CD4-positive, CD25-positive, alpha-beta regulatory T cell (primary cell): ENCODE results near the gene AP3B1. TPM values are rescaled to one million over a fixed set of nuclear protein-coding genes. Genes with fewer than 3 reads are reported as not detected.
A peak's percentile ranks its signal among the peaks of the same experiment; 100 is the strongest.

ENCODE experiments used
- ATAC-seq, 2 donors: fragments of 150-1000 bp; cut with Tn5 transposase; one replicate each; pipeline ENCODE4 v1.10.0; 2021; ENCODE audit warnings: low read depth in 2 of 2, moderate number of reproducible peaks in 2 of 2, moderate library complexity in 1 of 2
- DNase-seq, 3 donors: peaks; one replicate each; pipeline versions ENCODE4 v3.0.0 to v3.0.0-alpha.2; 2012 to 2022; ENCODE audit warnings: mixed read lengths in 1 of 3
- H3K27ac ChIP-seq: one replicate; pipeline ENCODE4 v1.7.0; 2013; ENCODE audit warnings: mild to moderate bottlenecking, low read length; ENCODE audit not compliant: insufficient read depth, poor library complexity, severe bottlenecking
- H3K27me3 ChIP-seq: one replicate; pipeline ENCODE4 v1.7.0; 2013; ENCODE audit warnings: low read length; ENCODE audit not compliant: control insufficient read depth, insufficient read depth
- H3K36me3 ChIP-seq: one replicate; pipeline ENCODE4 v1.7.0; 2013; ENCODE audit warnings: mild to moderate bottlenecking, low read length, moderate library complexity; ENCODE audit not compliant: control insufficient read depth, insufficient read depth
- H3K4me1 ChIP-seq: 2 replicates; pipeline ENCODE4 v1.7.0; 2013; ENCODE audit warnings: mild to moderate bottlenecking, low read length; ENCODE audit not compliant: insufficient read depth, control insufficient read depth, poor library complexity, severe bottlenecking
- H3K4me3 ChIP-seq: one replicate; pipeline ENCODE4 v1.7.0; 2013; ENCODE audit warnings: low read depth, mild to moderate bottlenecking, low read length, moderate library complexity
- H3K9me3 ChIP-seq, 2 experiments: 1 replicate in 1 of 2; 2 replicates in 1 of 2; pipeline ENCODE4 v1.7.0; 2013; ENCODE audit warnings: low read length in 2 of 2, mild to moderate bottlenecking in 1 of 2, moderate library complexity in 1 of 2; ENCODE audit not compliant: control insufficient read depth in 2 of 2
- H3K27ac Mint-ChIP-seq, 3 donors: one replicate each; pipeline ENCODE4 v1.8.0; 2020 to 2022; ENCODE audit warnings: mild to moderate bottlenecking in 3 of 3, mixed read lengths in 3 of 3, moderate library complexity in 2 of 3
- H3K27me3 Mint-ChIP-seq: one replicate; pipeline ENCODE4 v1.8.0; 2022; ENCODE audit warnings: mild to moderate bottlenecking, mixed read lengths
- H3K36me3 Mint-ChIP-seq: one replicate; pipeline ENCODE4 v1.8.0; 2020; ENCODE audit warnings: mixed read lengths
- H3K4me1 Mint-ChIP-seq, 4 donors: one replicate each; pipeline ENCODE4 v1.8.0; 2020 to 2022; ENCODE audit warnings: mixed read lengths in 4 of 4, mild to moderate bottlenecking in 1 of 4
- H3K4me3 Mint-ChIP-seq, 4 donors: one replicate each; pipeline ENCODE4 v1.8.0; 2020 to 2022; ENCODE audit warnings: mild to moderate bottlenecking in 4 of 4, mixed read lengths in 4 of 4, moderate library complexity in 3 of 4
- H3K9me3 Mint-ChIP-seq, 7 donors: one replicate each; pipeline ENCODE4 v1.8.0; 2020 to 2022; ENCODE audit warnings: mixed read lengths in 7 of 7, mild to moderate bottlenecking in 3 of 7, moderate library complexity in 2 of 7
- polyA plus RNA-seq, 4 donors: library from polyadenylated mRNA; unstranded; fragments of 300-500 nt; fragmentation: Illumina TruSeq; gene quantifications; one replicate each; pipeline ENCODE4 v1.2.3, GENCODE V29; 2021
- total RNA-seq: library from RNA; stranded (reverse); gene quantifications from one replicate; pipeline ENCODE4 v1.2.3, GENCODE V29; 2022

AP3B1 gene
- total and polyA plus RNA-seq, 5 donors from 2014 or later = 27.9 to 44.5 (median 32.1) TPM

- Mint-ChIP-seq H3K27ac (no peak overlapping the region), H3K4me1 (peaks cover 0 to 5% (median 0%) of the 10 kb centered on the region in 4 donors), H3K27me3 (peaks cover 4% of the 10 kb centered on the region), H3K9me3 (no peaks in the 10 kb centered on the region), H3K36me3 (peaks cover 9% of the 10 kb centered on the region), H3K4me3 (no peak overlapping the region)
- Histone ChIP-seq H3K27ac (no peak overlapping the region), H3K9me3 (no peaks in the 10 kb centered on the region), H3K4me1 (no peaks in the 10 kb centered on the region), H3K4me3 (no peak overlapping the region), H3K27me3 (no peaks in the 10 kb centered on the region), H3K36me3 (no peaks in the 10 kb centered on the region)
- no peak for ATAC-seq
- DNase-seq = no peak
Observed at GRCh38 chr5:77990020-77990419, 304.5 kb downstream of the AP3B1 start.

GRCh38 chr5:77987988-77988387, 306.5 kb downstream of the AP3B1 start:
- Histone ChIP-seq H3K27ac (no peak overlapping the region), H3K4me1 (no peaks in the 10 kb centered on the region), H3K9me3 (no peaks in the 10 kb centered on the region), H3K27me3 (no peaks in the 10 kb centered on the region), H3K36me3 (no peaks in the 10 kb centered on the region), H3K4me3 (no peak overlapping the region)
- peaks cover 0 to 5% (median 0%) of the 10 kb centered on the region in 4 donors for H3K4me1 Mint-ChIP-seq
- H3K4me3 Mint-ChIP-seq = no peak overlapping the region
- no peaks in the 10 kb centered on the region for H3K9me3 Mint-ChIP-seq
- peaks cover 4% of the 10 kb centered on the region for H3K27me3 Mint-ChIP-seq
- no peak for DNase-seq
- no peak overlapping the region for H3K27ac Mint-ChIP-seq
- peaks cover 3% of the 10 kb centered on the region for H3K36me3 Mint-ChIP-seq
- ATAC-seq = no peak

- H3K27me3 Mint-ChIP-seq = peaks cover 4% of the 10 kb centered on the region
- DNase-seq (no peak), ATAC-seq (no peak)
- no peaks in the 10 kb centered on the region for H3K36me3 ChIP-seq
- no peak overlapping the region for H3K27ac Mint-ChIP-seq
- no peaks in the 10 kb centered on the region for H3K9me3 ChIP-seq
- H3K27ac ChIP-seq = no peak overlapping the region
- H3K36me3 Mint-ChIP-seq = no peaks in the 10 kb centered on the region
- no peaks in the 10 kb centered on the region for H3K9me3 Mint-ChIP-seq
- no peaks in the 10 kb centered on the region for H3K4me1 ChIP-seq
- no peaks in the 10 kb centered on the region for H3K27me3 ChIP-seq
- peaks cover 0 to 5% (median 0%) of the 10 kb centered on the region in 4 donors for H3K4me1 Mint-ChIP-seq
- H3K4me3 Mint-ChIP-seq = no peak overlapping the region
- H3K4me3 ChIP-seq = no peak overlapping the region
Observed at GRCh38 chr5:77987331-77987730, 307.2 kb downstream of the AP3B1 start.

- no peak overlapping the region for H3K4me3 Mint-ChIP-seq
- ATAC-seq = no peak
Observed at GRCh38 chr5:77986261-77986660, 308.2 kb downstream of the AP3B1 start.

GRCh38 chr5:77985247-77985646, 309.3 kb downstream of the AP3B1 start:
- Mint-ChIP-seq H3K9me3 (no peaks in the 10 kb centered on the region), H3K27ac (peak overlapping the region in 1 of 3 donors; percentile 65), H3K27me3 (peaks cover 4% of the 10 kb centered on the region), H3K4me3 (no peak overlapping the region), H3K36me3 (no peaks in the 10 kb centered on the region), H3K4me1 (peaks cover 0 to 2% (median 0%) of the 10 kb centered on the region in 4 donors)
- H3K36me3 ChIP-seq = no peaks in the 10 kb centered on the region
- ATAC-seq (no peak), DNase-seq (no peak)
- no peaks in the 10 kb centered on the region for H3K27me3 ChIP-seq
- no peaks in the 10 kb centered on the region for H3K9me3 ChIP-seq
- no peak overlapping the region for H3K4me3 ChIP-seq
- H3K27ac ChIP-seq = no peak overlapping the region
- H3K4me1 ChIP-seq = no peaks in the 10 kb centered on the region

More at GRCh38 chr5:77986261-77986660, 308.2 kb downstream of the AP3B1 start:
- no peaks in the 10 kb centered on the region for H3K4me1 ChIP-seq
- H3K36me3 ChIP-seq = no peaks in the 10 kb centered on the region
- Mint-ChIP-seq H3K27me3 (peaks cover 4% of the 10 kb centered on the region), H3K9me3 (no peaks in the 10 kb centered on the region), H3K27ac (no peak overlapping the region), H3K36me3 (no peaks in the 10 kb centered on the region), H3K4me1 (peaks cover 0 to 5% (median 0%) of the 10 kb centered on the region in 4 donors)
- no peaks in the 10 kb centered on the region for H3K27me3 ChIP-seq
- H3K4me3 ChIP-seq = no peak overlapping the region
- no peak overlapping the region for H3K27ac ChIP-seq
- no peak for DNase-seq
- H3K9me3 ChIP-seq = no peaks in the 10 kb centered on the region

GRCh38 chr5:77984587-77984986, 309.9 kb downstream of the AP3B1 start:
- no peaks in the 10 kb centered on the region for H3K9me3 ChIP-seq
- H3K4me3 Mint-ChIP-seq = no peak overlapping the region
- H3K9me3 Mint-ChIP-seq = no peaks in the 10 kb centered on the region
- ATAC-seq = no peak
- H3K36me3 Mint-ChIP-seq = no peaks in the 10 kb centered on the region
- H3K4me1 Mint-ChIP-seq = no peaks in the 10 kb centered on the region
- no peak for DNase-seq
- H3K27ac Mint-ChIP-seq = peak overlapping the region in 1 of 3 donors; percentile 89
- no peak overlapping the region for H3K27ac ChIP-seq
- no peaks in the 10 kb centered on the region for H3K36me3 ChIP-seq
- H3K4me3 ChIP-seq = no peak overlapping the region
- peaks cover 5% of the 10 kb centered on the region for H3K27me3 Mint-ChIP-seq
- no peaks in the 10 kb centered on the region for H3K27me3 ChIP-seq
- no peaks in the 10 kb centered on the region for H3K4me1 ChIP-seq

- DNase-seq = no peak
- Mint-ChIP-seq H3K27me3 (peaks cover 14% of the 10 kb centered on the region), H3K4me1 (no peaks in the 10 kb centered on the region), H3K36me3 (no peaks in the 10 kb centered on the region), H3K4me3 (no peak overlapping the region), H3K9me3 (peaks cover 0 to under 1% (median 0%) of the 10 kb centered on the region in 7 donors), H3K27ac (no peak overlapping the region)
- Histone ChIP-seq H3K9me3 (no peaks in the 10 kb centered on the region), H3K36me3 (no peaks in the 10 kb centered on the region), H3K27ac (no peak overlapping the region), H3K4me3 (no peak overlapping the region), H3K4me1 (no peaks in the 10 kb centered on the region), H3K27me3 (peaks cover under 1% of the 10 kb centered on the region)
- ATAC-seq = no peak
Observed at GRCh38 chr5:77983482-77984199, 310.9 kb downstream of the AP3B1 start.

- Histone ChIP-seq H3K27ac (no peak overlapping the region), H3K27me3 (peaks cover 3% of the 10 kb centered on the region), H3K4me3 (no peak overlapping the region), H3K4me1 (no peaks in the 10 kb centered on the region), H3K9me3 (no peaks in the 10 kb centered on the region), H3K36me3 (no peaks in the 10 kb centered on the region)
- H3K4me1 Mint-ChIP-seq = no peaks in the 10 kb centered on the region
- H3K27ac Mint-ChIP-seq = no peak overlapping the region
- H3K27me3 Mint-ChIP-seq = peaks cover 21% of the 10 kb centered on the region
- ATAC-seq (no peak), DNase-seq (no peak)
- H3K4me3 Mint-ChIP-seq = no peak overlapping the region
- H3K36me3 Mint-ChIP-seq = no peaks in the 10 kb centered on the region
- H3K9me3 Mint-ChIP-seq = peaks cover 0 to 2% (median 0%) of the 10 kb centered on the region in 7 donors
Observed at GRCh38 chr5:77981820-77982219, 312.7 kb downstream of the AP3B1 start.
